ENCODE results near the gene SLC35A1. TPM values are rescaled to one million over a fixed set of nuclear protein-coding genes. Genes with fewer than 3 reads are reported as not detected.
A peak's percentile ranks its signal among the peaks of the same experiment; 100 is the strongest.

The SLC35A1 gene
- total RNA-seq, 2 experiments from 2014 or later, result 3.8 to 4.9 TPM

GRCh38 chr6:87558446-87558845 is 85.7 kb downstream of the SLC35A1 start:
- intact Hi-C loops (cut with DNase I, micrococcal nuclease), result no loop called here
- no peak for ATAC-seq (ENCODE audit: poor library complexity)
- ChIA-PET CTCF (no interaction called here), POLR2A (no interaction called here)
- H3K36me3 Mint-ChIP-seq (ENCODE audit: low read depth), result peaks cover 78% of the 10 kb centered on the region
- no peak overlapping the region for H3K4me3 Mint-ChIP-seq
- H3K9me3 ChIP-seq (ENCODE audit: control insufficient read depth in 1 of 2, insufficient read depth in 1 of 2, low read length in 2 of 2), result no peaks in the 10 kb centered on the region
- H3K27me3 Mint-ChIP-seq, result no peaks in the 10 kb centered on the region
- no peak overlapping the region for H3K27ac ChIP-seq (ENCODE audit: low read depth in 1 of 2, low read length in 2 of 2)
- no peak for TF ChIP-seq CTCF (IDR thresholded peaks at IDR 0.05)
- no peaks in the 10 kb centered on the region for H3K4me1 ChIP-seq (ENCODE audit: insufficient read depth, low read length)
- no peak overlapping the region for H3K4me3 ChIP-seq (ENCODE audit: low read length)
- DNase-seq, result no peak
- H3K36me3 ChIP-seq (ENCODE audit: insufficient read depth, low read length), result peaks cover 62% of the 10 kb centered on the region
- H3K9me3 Mint-ChIP-seq, result no peaks in the 10 kb centered on the region
- no peaks in the 10 kb centered on the region for H3K27me3 ChIP-seq (ENCODE audit: control insufficient read depth in 1 of 2, insufficient read depth in 2 of 2, low read length in 2 of 2)
- no peaks in the 10 kb centered on the region for H3K4me1 Mint-ChIP-seq (ENCODE audit: low read depth)
- H3K27ac Mint-ChIP-seq, result peak overlapping the region; percentile 2

GRCh38 chr6:87561017-87561416 is 88.2 kb downstream of the SLC35A1 start:
- H3K4me3 ChIP-seq (ENCODE audit: low read length), result no peak overlapping the region
- H3K4me1 ChIP-seq (ENCODE audit: insufficient read depth, low read length), result no peaks in the 10 kb centered on the region
- DNase-seq (no peak), ATAC-seq (ENCODE audit: poor library complexity) (no peak)
- peaks cover 6% of the 10 kb centered on the region for H3K4me1 Mint-ChIP-seq (ENCODE audit: low read depth)
- H3K27me3 Mint-ChIP-seq, result no peaks in the 10 kb centered on the region
- H3K27ac Mint-ChIP-seq, result no peak overlapping the region
- intact Hi-C loops (cut with DNase I, micrococcal nuclease), result no loop called here
- no peaks in the 10 kb centered on the region for H3K27me3 ChIP-seq (ENCODE audit: control insufficient read depth in 1 of 2, insufficient read depth in 2 of 2, low read length in 2 of 2)
- peaks cover 61% of the 10 kb centered on the region for H3K36me3 ChIP-seq (ENCODE audit: insufficient read depth, low read length)
- no peak for TF ChIP-seq CTCF (IDR thresholded peaks at IDR 0.05)
- CTCF ChIA-PET, result no interaction called here
- H3K9me3 ChIP-seq (ENCODE audit: control insufficient read depth in 1 of 2, insufficient read depth in 1 of 2, low read length in 2 of 2), result no peaks in the 10 kb centered on the region
- no peaks in the 10 kb centered on the region for H3K9me3 Mint-ChIP-seq
- no peak overlapping the region for H3K4me3 Mint-ChIP-seq
- POLR2A ChIA-PET, result no interaction called here
- no peak overlapping the region for H3K27ac ChIP-seq (ENCODE audit: low read depth in 1 of 2, low read length in 2 of 2)
- H3K36me3 Mint-ChIP-seq (ENCODE audit: low read depth), result peaks cover 78% of the 10 kb centered on the region

Other genes starting within 250 kb of the SLC35A1 start
- 1 to 10 TPM; 5.4 TPM for gene SMIM8, start 150.4 kb upstream of the SLC35A1 start, total RNA-seq
- gene GJB7, start 143.7 kb upstream of the SLC35A1 start, total RNA-seq, result not detected
- gene C6orf163, start 128.2 kb upstream of the SLC35A1 start, total RNA-seq, result 1 to 10 TPM in 1 of 2 experiments, under 1 TPM in 1; 0.93 to 1.4 TPM
- under 1 TPM in 1 of 2 experiments, not detected in 1; 0.11 TPM for gene CFAP206, start 65.0 kb upstream of the SLC35A1 start, total RNA-seq
- 10 to 100 TPM; 21.9 to 22.4 TPM for gene RARS2, start 117.0 kb downstream of the SLC35A1 start, total RNA-seq
- gene ORC3, start 117.2 kb downstream of the SLC35A1 start, total RNA-seq, result 10 to 100 TPM; 12.1 to 12.9 TPM
- gene AKIRIN2, start 229.3 kb downstream of the SLC35A1 start, total RNA-seq, result 10 to 100 TPM; 91.0 to 92.5 TPM